HL-60 (cell line): ENCODE measurements around the gene SYT13.

Experiments
- DNase-seq, 2 experiments: peaks; one replicate each; pipeline ENCODE4 v3.0.0-alpha.2; 2010 to 2020; ENCODE audit warnings: low read depth in 1 of 2, low spot score in 1 of 2
- H3K27ac ChIP-seq: fragments of 250-450 bp; sonication (Bioruptor Pico); replicated peaks from 2 replicates; pipeline ENCODE4 v1.5.1; 2020; ENCODE audit warnings: mild to moderate bottlenecking, moderate library complexity
- H3K27me3 ChIP-seq: fragments of 250-450 bp; sonication (Bioruptor Pico); 2 replicates; pipeline ENCODE4 v1.5.1; 2021; ENCODE audit warnings: mild to moderate bottlenecking, moderate library complexity; ENCODE audit not compliant: insufficient read depth, poor library complexity, severe bottlenecking
- H3K4me3 ChIP-seq: replicated peaks from 2 replicates; pipeline ENCODE4 v1.5.1; 2011; ENCODE audit warnings: mild to moderate bottlenecking, control low read depth, low read length; ENCODE audit not compliant: insufficient read depth
- GABPA ChIP-seq: IDR thresholded peaks from 2 replicates; pipeline ENCODE4 v1.6.1; 2012; ENCODE audit warnings: low read depth
- POLR2AphosphoS5 ChIP-seq: IDR thresholded peaks from 2 replicates; pipeline ENCODE4 v1.6.1; 2012; ENCODE audit warnings: low read depth
- REST ChIP-seq: IDR thresholded peaks from 2 replicates; pipeline ENCODE4 v1.6.1; 2012; ENCODE audit warnings: low read depth; ENCODE audit not compliant: insufficient replicate concordance
- SPI1 ChIP-seq: IDR thresholded peaks from 2 replicates; pipeline ENCODE4 v1.6.1; 2012; ENCODE audit warnings: low read depth, mild to moderate bottlenecking, borderline replicate concordance
- TF ChIP-seq, protein P1 (sequence below): IDR thresholded peaks from one replicate; pipeline ENCODE4 v1.5.1; 2011; ENCODE audit warnings: low read length, control low read depth, inconsistent platforms; ENCODE audit not compliant: insufficient read depth

Gene SYT13

GRCh38 chr11:45313171-45313865 lies 27.2 kb upstream of the SYT13 start:
- Histone ChIP-seq H3K27ac (no peak overlapping the region), H3K4me3 (no peak overlapping the region), H3K27me3 (peaks cover 12% of the 10 kb centered on the region)
- TF ChIP-seq POLR2AphosphoS5: no peak
- TF ChIP-seq, protein P1, sequence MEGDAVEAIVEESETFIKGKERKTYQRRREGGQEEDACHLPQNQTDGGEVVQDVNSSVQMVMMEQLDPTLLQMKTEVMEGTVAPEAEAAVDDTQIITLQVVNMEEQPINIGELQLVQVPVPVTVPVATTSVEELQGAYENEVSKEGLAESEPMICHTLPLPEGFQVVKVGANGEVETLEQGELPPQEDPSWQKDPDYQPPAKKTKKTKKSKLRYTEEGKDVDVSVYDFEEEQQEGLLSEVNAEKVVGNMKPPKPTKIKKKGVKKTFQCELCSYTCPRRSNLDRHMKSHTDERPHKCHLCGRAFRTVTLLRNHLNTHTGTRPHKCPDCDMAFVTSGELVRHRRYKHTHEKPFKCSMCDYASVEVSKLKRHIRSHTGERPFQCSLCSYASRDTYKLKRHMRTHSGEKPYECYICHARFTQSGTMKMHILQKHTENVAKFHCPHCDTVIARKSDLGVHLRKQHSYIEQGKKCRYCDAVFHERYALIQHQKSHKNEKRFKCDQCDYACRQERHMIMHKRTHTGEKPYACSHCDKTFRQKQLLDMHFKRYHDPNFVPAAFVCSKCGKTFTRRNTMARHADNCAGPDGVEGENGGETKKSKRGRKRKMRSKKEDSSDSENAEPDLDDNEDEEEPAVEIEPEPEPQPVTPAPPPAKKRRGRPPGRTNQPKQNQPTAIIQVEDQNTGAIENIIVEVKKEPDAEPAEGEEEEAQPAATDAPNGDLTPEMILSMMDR: no peak
- DNase-seq: no peak

DNA sequence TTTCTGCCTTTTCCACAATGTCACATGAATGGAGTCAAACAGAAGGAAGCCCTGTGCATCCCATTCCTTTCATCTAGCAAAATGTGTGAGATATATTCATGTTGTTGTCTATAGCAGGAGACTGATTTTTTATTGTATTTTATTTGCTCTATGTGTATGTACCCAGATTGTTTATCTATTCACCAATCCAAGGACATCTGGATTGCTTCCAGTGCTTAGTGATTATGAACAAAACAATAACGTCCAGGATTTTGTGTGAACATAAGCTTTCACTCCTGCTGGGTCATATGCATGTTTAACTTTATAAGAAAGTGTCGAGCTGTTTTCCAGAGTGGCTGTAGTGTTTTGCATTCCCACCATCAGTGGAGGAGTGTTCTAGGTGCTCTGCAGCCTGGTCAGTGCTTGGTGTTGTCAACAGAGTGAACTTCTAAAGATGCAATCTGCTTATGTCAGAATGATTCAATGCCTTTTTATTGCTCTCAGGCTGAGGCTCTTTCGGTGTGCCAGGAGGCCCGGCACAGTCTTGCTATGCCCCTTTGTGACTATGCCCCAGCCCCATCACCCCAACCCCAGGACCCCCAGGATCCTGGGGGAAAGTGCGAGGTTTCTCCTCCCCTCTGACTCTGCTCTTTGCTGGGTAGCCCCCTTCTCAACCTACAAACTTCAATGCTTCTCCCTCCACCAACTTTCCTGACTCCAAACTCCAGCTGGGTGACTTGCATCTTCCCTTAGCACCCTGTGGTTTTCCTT lies 19.9 kb upstream of the SYT13 start:
- DNase-seq: no peak
- no peak overlapping the region for H3K4me3 ChIP-seq
- no peak overlapping the region for H3K27ac ChIP-seq
- H3K27me3 ChIP-seq: peaks cover 6% of the 10 kb centered on the region
- TF ChIP-seq, protein P1: no peak
- TF ChIP-seq REST: no peak

DNA sequence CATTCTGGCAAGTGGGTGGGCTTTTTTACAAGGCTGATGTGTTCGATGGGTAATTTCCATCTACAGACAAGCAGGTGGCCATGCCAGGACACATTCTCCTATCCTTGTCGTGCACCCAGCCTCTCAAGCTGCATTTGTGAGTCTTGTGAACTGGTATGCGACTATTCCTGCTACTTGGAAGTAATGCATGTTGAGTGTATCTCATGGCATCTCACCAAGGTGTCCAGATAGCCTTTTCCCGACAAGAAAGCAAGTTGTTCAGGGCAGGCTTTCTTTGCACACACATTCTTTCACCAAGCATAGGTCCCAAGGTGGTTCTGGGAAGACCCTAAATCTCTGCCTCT lies 18.8 kb upstream of the SYT13 start:
- H3K4me3 ChIP-seq: no peak overlapping the region
- peaks cover 6% of the 10 kb centered on the region for H3K27me3 ChIP-seq
- no peak for DNase-seq
- H3K27ac ChIP-seq: no peak overlapping the region
- no peak for TF ChIP-seq REST

DNA sequence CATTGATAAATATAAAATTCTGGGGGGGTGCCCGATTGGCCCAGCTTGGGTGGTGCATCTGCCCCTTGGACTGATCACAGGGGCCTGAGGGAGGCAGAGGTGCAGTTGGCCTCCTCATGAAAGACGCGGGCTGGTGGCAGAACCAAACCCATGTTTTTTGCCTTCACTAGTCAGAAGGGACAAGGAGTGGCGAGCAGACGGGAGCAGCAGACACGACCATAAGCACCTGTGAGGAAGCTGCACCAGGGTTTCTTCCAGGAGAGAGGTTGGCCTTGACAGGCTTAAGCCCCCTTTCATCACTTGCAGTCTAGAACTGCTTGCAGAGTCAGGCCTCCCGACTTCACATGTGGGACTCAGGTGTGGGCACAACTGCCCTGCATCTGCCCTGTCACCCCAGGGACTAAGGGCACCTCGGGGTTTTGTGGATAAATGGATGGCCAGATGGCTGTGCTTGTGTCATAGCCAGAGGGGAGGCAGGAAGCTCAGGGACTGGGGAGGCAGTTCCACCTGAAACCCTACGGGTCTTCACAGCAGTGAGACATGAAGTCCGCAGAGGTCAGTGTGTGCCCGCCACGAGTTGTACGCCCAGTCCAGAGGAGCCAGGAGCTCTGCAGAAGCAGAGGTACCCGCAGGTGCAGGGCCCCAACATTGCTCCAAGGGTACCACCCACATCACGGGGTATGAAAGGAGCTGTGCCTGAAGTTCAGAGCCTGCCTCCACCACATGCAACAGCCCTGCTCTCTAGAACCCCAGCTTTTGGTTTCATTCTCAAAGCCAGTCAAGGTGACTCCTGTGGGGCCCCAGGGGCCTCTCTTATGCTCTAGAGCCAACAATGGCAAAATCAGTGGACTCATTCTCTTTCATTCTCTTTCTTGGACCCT lies 18.2 kb upstream of the SYT13 start:
- H3K27ac ChIP-seq: no peak overlapping the region
- DNase-seq: no peak
- no peak for TF ChIP-seq POLR2AphosphoS5
- no peak for TF ChIP-seq SPI1
- TF ChIP-seq GABPA: no peak
- TF ChIP-seq, protein P1: no peak
- TF ChIP-seq REST: no peak
- H3K27me3 ChIP-seq: peaks cover 6% of the 10 kb centered on the region
- H3K4me3 ChIP-seq: no peak overlapping the region
